ENCODE data around the gene KRT16. TPM values are rescaled to one million over a fixed set of nuclear protein-coding genes. Genes with fewer than 3 reads are reported as not detected.
"Not testable (repeated sequence)": the region's sequence is repeated elsewhere in the genome, so short reads cannot be mapped to it uniquely, and the experiment has no call there.

Gene KRT16
- total and polyA plus RNA-seq, 2 donors from 2014 or later: 3.1 TPM; not detected in 1

DNA sequence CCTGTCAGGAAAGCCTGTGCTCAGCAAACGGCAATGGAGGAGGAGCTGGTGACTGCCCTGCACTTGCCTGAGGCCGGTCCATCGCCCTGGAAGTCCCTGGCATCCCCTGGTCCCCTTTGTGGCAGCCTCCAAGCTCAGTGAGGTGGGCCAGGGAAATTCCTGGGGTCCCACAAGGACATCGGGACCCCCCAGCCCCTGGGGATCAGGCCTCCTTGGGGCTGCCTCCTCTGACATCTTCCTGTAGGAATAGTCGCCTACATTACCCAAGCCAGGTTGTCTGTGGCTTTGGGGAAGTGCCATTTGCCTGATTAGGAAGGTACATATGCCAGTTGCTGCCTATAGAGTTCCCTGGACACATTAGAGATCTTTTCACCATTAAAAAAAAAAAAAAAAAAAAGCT, 33.6 kb downstream of the KRT16 start:
- Histone ChIP-seq H3K9me3 (ENCODE audit: control insufficient read depth in 2 of 3, insufficient read depth in 1 of 3, low read length in 3 of 3) (no peaks in the 10 kb centered on the region), H3K4me1 (ENCODE audit: control insufficient read depth in 2 of 3, insufficient read depth in 2 of 3, low read depth in 1 of 3, low read length in 3 of 3) (no peaks in the 10 kb centered on the region), H3K4me3 (ENCODE audit: low read length in 3 of 3) (no peak overlapping the region), H3K9ac (ENCODE audit: low read length in 3 of 3) (no peak overlapping the region), H3K36me3 (ENCODE audit: control insufficient read depth in 2 of 3, insufficient read depth in 3 of 3, low read length in 3 of 3) (no peaks in the 10 kb centered on the region), H3K27me3 (ENCODE audit: control insufficient read depth, insufficient read depth, low read length) (no peaks in the 10 kb centered on the region), H3K27ac (ENCODE audit: low read depth in 2 of 2, low read length in 2 of 2) (no peak overlapping the region)
- intact Hi-C loops (cut with DNase I): no loop called here
- DNase-seq (no peak), FAIRE-seq (no peak)
- TF ChIP-seq, protein P1, sequence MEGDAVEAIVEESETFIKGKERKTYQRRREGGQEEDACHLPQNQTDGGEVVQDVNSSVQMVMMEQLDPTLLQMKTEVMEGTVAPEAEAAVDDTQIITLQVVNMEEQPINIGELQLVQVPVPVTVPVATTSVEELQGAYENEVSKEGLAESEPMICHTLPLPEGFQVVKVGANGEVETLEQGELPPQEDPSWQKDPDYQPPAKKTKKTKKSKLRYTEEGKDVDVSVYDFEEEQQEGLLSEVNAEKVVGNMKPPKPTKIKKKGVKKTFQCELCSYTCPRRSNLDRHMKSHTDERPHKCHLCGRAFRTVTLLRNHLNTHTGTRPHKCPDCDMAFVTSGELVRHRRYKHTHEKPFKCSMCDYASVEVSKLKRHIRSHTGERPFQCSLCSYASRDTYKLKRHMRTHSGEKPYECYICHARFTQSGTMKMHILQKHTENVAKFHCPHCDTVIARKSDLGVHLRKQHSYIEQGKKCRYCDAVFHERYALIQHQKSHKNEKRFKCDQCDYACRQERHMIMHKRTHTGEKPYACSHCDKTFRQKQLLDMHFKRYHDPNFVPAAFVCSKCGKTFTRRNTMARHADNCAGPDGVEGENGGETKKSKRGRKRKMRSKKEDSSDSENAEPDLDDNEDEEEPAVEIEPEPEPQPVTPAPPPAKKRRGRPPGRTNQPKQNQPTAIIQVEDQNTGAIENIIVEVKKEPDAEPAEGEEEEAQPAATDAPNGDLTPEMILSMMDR (IDR thresholded peaks at IDR 0.05; ENCODE audit: borderline replicate concordance, extremely low read depth, insufficient read depth): no peak

- DNase-seq: no peak
- intact Hi-C loops (cut with DNase I): no loop called here
- H3K36me3 ChIP-seq (ENCODE audit: control insufficient read depth in 2 of 3, insufficient read depth in 3 of 3, low read length in 3 of 3): no peaks in the 10 kb centered on the region
- no peaks in the 10 kb centered on the region for H3K27me3 ChIP-seq (ENCODE audit: control insufficient read depth, insufficient read depth, low read length)
- no peaks in the 10 kb centered on the region for H3K9me3 ChIP-seq (ENCODE audit: control insufficient read depth in 2 of 3, insufficient read depth in 1 of 3, low read length in 3 of 3)
- FAIRE-seq: no peak
- TF ChIP-seq, protein P1 (IDR thresholded peaks at IDR 0.05; ENCODE audit: borderline replicate concordance, extremely low read depth, insufficient read depth): no peak
- no peak overlapping the region for H3K9ac ChIP-seq (ENCODE audit: low read length in 3 of 3)
- H3K4me1 ChIP-seq (ENCODE audit: control insufficient read depth in 2 of 3, insufficient read depth in 2 of 3, low read depth in 1 of 3, low read length in 3 of 3): no peaks in the 10 kb centered on the region
- H3K27ac ChIP-seq (ENCODE audit: low read depth in 2 of 2, low read length in 2 of 2): no peak overlapping the region
- H3K4me3 ChIP-seq (ENCODE audit: low read length in 3 of 3): no peak overlapping the region
Measured at GRCh38 chr17:41578538-41578937, 34.0 kb downstream of the KRT16 start.

GRCh38 chr17:41576740-41577139, 35.8 kb downstream of the KRT16 start:
- DNase-seq; intact Hi-C loops (cut with DNase I); H3K27me3 ChIP-seq (ENCODE audit: control insufficient read depth, insufficient read depth, low read length); H3K4me3 ChIP-seq (ENCODE audit: low read length in 3 of 3); H3K36me3 ChIP-seq (ENCODE audit: control insufficient read depth in 2 of 3, insufficient read depth in 3 of 3, low read length in 3 of 3); FAIRE-seq; H3K9ac ChIP-seq (ENCODE audit: low read length in 3 of 3); H3K9me3 ChIP-seq (ENCODE audit: control insufficient read depth in 2 of 3, insufficient read depth in 1 of 3, low read length in 3 of 3); H3K27ac ChIP-seq (ENCODE audit: low read depth in 2 of 2, low read length in 2 of 2); H3K4me1 ChIP-seq (ENCODE audit: control insufficient read depth in 2 of 3, insufficient read depth in 2 of 3, low read depth in 1 of 3, low read length in 3 of 3): not testable (repeated sequence)

- TF ChIP-seq, protein P1 (IDR thresholded peaks at IDR 0.05; ENCODE audit: borderline replicate concordance, extremely low read depth, insufficient read depth): no peak
- H3K4me3 ChIP-seq (ENCODE audit: low read length in 3 of 3): no peak overlapping the region
- H3K9ac ChIP-seq (ENCODE audit: low read length in 3 of 3): no peak overlapping the region
- no peak for FAIRE-seq
- H3K27ac ChIP-seq (ENCODE audit: low read depth in 2 of 2, low read length in 2 of 2): no peak overlapping the region
- no peaks in the 10 kb centered on the region for H3K4me1 ChIP-seq (ENCODE audit: control insufficient read depth in 2 of 3, insufficient read depth in 2 of 3, low read depth in 1 of 3, low read length in 3 of 3)
- H3K36me3 ChIP-seq (ENCODE audit: control insufficient read depth in 2 of 3, insufficient read depth in 3 of 3, low read length in 3 of 3): no peaks in the 10 kb centered on the region
- no peaks in the 10 kb centered on the region for H3K9me3 ChIP-seq (ENCODE audit: control insufficient read depth in 2 of 3, insufficient read depth in 1 of 3, low read length in 3 of 3)
- no peaks in the 10 kb centered on the region for H3K27me3 ChIP-seq (ENCODE audit: control insufficient read depth, insufficient read depth, low read length)
- DNase-seq: no peak
- intact Hi-C loops (cut with DNase I): no loop called here
Measured at GRCh38 chr17:41575336-41575735, 37.2 kb downstream of the KRT16 start.

All from kidney (tissue), 14 donors.